ENCODE results near the gene FHAD1.

DNA sequence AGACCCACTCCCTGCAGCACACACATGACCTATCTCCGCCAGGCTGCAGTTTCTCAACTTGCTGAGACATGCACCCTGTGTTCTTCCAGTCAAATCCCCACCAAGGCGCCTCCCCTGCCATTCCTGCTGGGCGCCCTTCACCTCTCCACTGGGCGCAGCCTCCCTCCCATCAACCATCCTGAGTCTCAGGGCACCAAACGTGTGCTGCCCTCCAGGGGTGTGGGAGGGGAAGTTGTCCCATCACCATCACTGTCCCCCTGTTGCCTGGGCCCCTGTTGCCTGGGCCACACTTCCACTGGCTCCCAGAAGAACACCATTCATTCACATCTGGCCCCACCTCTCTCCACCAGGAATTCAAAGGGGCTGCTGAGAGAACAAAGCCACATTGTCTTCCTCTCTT, 117.7 kb downstream of the FHAD1 start:
- TF ChIP-seq, protein P1, sequence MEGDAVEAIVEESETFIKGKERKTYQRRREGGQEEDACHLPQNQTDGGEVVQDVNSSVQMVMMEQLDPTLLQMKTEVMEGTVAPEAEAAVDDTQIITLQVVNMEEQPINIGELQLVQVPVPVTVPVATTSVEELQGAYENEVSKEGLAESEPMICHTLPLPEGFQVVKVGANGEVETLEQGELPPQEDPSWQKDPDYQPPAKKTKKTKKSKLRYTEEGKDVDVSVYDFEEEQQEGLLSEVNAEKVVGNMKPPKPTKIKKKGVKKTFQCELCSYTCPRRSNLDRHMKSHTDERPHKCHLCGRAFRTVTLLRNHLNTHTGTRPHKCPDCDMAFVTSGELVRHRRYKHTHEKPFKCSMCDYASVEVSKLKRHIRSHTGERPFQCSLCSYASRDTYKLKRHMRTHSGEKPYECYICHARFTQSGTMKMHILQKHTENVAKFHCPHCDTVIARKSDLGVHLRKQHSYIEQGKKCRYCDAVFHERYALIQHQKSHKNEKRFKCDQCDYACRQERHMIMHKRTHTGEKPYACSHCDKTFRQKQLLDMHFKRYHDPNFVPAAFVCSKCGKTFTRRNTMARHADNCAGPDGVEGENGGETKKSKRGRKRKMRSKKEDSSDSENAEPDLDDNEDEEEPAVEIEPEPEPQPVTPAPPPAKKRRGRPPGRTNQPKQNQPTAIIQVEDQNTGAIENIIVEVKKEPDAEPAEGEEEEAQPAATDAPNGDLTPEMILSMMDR (IDR thresholded peaks at IDR 0.05; ENCODE audit: low read length), result no peak
- TF ChIP-seq EZH2phosphoT487 (IDR thresholded peaks at IDR 0.05; ENCODE audit: low read length) (no peak), EZH2 (optimal IDR thresholded peaks at IDR 0.05; ENCODE audit: low read depth, low read length) (no peak)

All from MM.1S (cell line).